HEK293 (cell line): ENCODE data around the gene POLR2L.
A peak's percentile ranks its signal among the peaks of the same experiment; 100 is the strongest.

Experiments
- CTCF ChIA-PET: fragments of 350-600 bp; formaldehyde crosslinking; extraction: SDS; loops from one replicate; lab custom pipeline; 2021; ENCODE audit warnings: antibody characterized with exemption; lab: Yijun Ruan, JAX
- POLR2A ChIA-PET: fragments of 300-600 bp; formaldehyde crosslinking; extraction: SDS; loops from one replicate; lab custom pipeline; 2020; ENCODE audit warnings: antibody characterized with exemption, inconsistent platforms; lab: Yijun Ruan, JAX
- H3K27ac ChIP-seq: fragments of 200-500 bp; sonication (Bioruptor generic); 2 replicates; pipeline ENCODE4 v1.5.1; 2014; ENCODE audit warnings: low read depth, low read length, control low read depth, inconsistent platforms; ENCODE audit errors: extremely low read depth
- H3K36me3 ChIP-seq, 2 experiments: fragments of 200-500 bp in 1 of 2; sonication (Bioruptor generic) in 1 of 2; 1 replicate in 1 of 2; 2 replicates in 1 of 2; pipeline ENCODE4 v1.5.1; 2014 to 2017; ENCODE audit warnings: inconsistent platforms in 2 of 2, low read length in 2 of 2; ENCODE audit not compliant: control insufficient read depth in 2 of 2, insufficient read depth in 1 of 2
- H3K4me1 ChIP-seq: fragments of 200-500 bp; sonication (Bioruptor generic); 2 replicates; pipeline ENCODE4 v1.5.1; 2014; ENCODE audit warnings: mild to moderate bottlenecking, low read length, inconsistent platforms; ENCODE audit not compliant: control insufficient read depth, insufficient read depth
- H3K4me3 ChIP-seq: 2 replicates; pipeline ENCODE4 v1.5.1; 2011; ENCODE audit warnings: low read depth, mild to moderate bottlenecking, control low read depth, low read length, moderate library complexity
- H3K9me3 ChIP-seq: fragments of 200-500 bp; sonication (Bioruptor generic); 2 replicates; pipeline ENCODE4 v1.5.1; 2014; ENCODE audit warnings: low read depth, low read length, inconsistent platforms; ENCODE audit not compliant: control insufficient read depth, insufficient read depth
- BCL11A ChIP-seq: fragments of 450-650 bp; formaldehyde crosslinking; IDR thresholded peaks from 2 replicates; pipeline ENCODE4 v1.5.1; 2016; ENCODE audit warnings: low read depth, missing biosample characterization, missing genetic modification characterization
- BCL11B ChIP-seq: fragments of 450-650 bp; formaldehyde crosslinking; IDR thresholded peaks from 2 replicates; pipeline ENCODE4 v1.5.1; 2016; ENCODE audit warnings: low read depth, missing biosample characterization, missing genetic modification characterization
- FEZF1 ChIP-seq: fragments of 450-650 bp; formaldehyde crosslinking; IDR thresholded peaks from 2 replicates; pipeline ENCODE4 v1.5.1; 2016; ENCODE audit warnings: missing biosample characterization, missing genetic modification characterization
- HOXD13 ChIP-seq: sonication (generic); formaldehyde crosslinking; IDR thresholded peaks from 2 replicates; pipeline ENCODE4 v1.8.0; 2022; ENCODE audit warnings: missing genetic modification reagents, borderline replicate concordance
- IKZF3 ChIP-seq: fragments of 450-650 bp; IDR thresholded peaks from 2 replicates; pipeline ENCODE4 v1.5.0; 2018; ENCODE audit warnings: missing biosample characterization, mild to moderate bottlenecking, missing genetic modification characterization, moderate library complexity
- OSR2 ChIP-seq: fragments of 450-650 bp; formaldehyde crosslinking; IDR thresholded peaks from 2 replicates; pipeline ENCODE4 v1.5.1; 2016; ENCODE audit warnings: missing biosample characterization, missing genetic modification characterization
- SP2 ChIP-seq: fragments of 450-650 bp; formaldehyde crosslinking; IDR thresholded peaks from 2 replicates; pipeline ENCODE4 v1.5.1; 2016; ENCODE audit warnings: missing biosample characterization, missing genetic modification characterization
- SP7 ChIP-seq: fragments of 450-650 bp; formaldehyde crosslinking; IDR thresholded peaks from 2 replicates; pipeline ENCODE4 v1.5.1; 2016; ENCODE audit warnings: missing biosample characterization, missing genetic modification characterization
- TCF7L2 ChIP-seq: IDR thresholded peaks from 2 replicates; pipeline ENCODE4 v1.6.1; 2011; ENCODE audit warnings: low read depth, mild to moderate bottlenecking, inconsistent platforms, low read length, moderate library complexity, borderline replicate concordance
- ZBTB20 ChIP-seq: fragments of 450-650 bp; formaldehyde crosslinking; IDR thresholded peaks from 2 replicates; pipeline ENCODE4 v1.5.1; 2016; ENCODE audit warnings: missing biosample characterization, missing genetic modification characterization
- ZBTB7A ChIP-seq: fragments of 450-650 bp; formaldehyde crosslinking; IDR thresholded peaks from 2 replicates; pipeline ENCODE4 v1.5.1; 2016; ENCODE audit warnings: low read depth, missing biosample characterization, missing genetic modification characterization
- ZNF132 ChIP-seq: fragments of 450-650 bp; formaldehyde crosslinking; IDR thresholded peaks from 2 replicates; pipeline ENCODE4 v1.5.1; 2017; ENCODE audit warnings: missing biosample characterization, missing genetic modification characterization, borderline replicate concordance
- ZNF18 ChIP-seq: fragments of 450-650 bp; formaldehyde crosslinking; IDR thresholded peaks from 2 replicates; pipeline ENCODE4 v1.5.1; 2016; ENCODE audit warnings: missing biosample characterization, missing genetic modification characterization
- ZNF184 ChIP-seq: fragments of 450-650 bp; IDR thresholded peaks from 2 replicates; pipeline ENCODE4 v1.5.1; 2018; ENCODE audit warnings: missing biosample characterization, mild to moderate bottlenecking, missing genetic modification characterization
- ZNF394 ChIP-seq: fragments of 450-650 bp; formaldehyde crosslinking; IDR thresholded peaks from 2 replicates; pipeline ENCODE4 v1.5.1; 2016; ENCODE audit warnings: missing biosample characterization, missing genetic modification characterization, mild to moderate bottlenecking, moderate library complexity, borderline replicate concordance
- ZNF518A ChIP-seq: fragments of 450-650 bp; formaldehyde crosslinking; conservative IDR thresholded peaks from 2 replicates; pipeline ENCODE4 v1.5.1; 2016; ENCODE audit warnings: low read depth, missing biosample characterization, missing genetic modification characterization
- ZNF660 ChIP-seq: fragments of 450-650 bp; IDR thresholded peaks from 2 replicates; pipeline ENCODE4 v1.5.1; 2018; ENCODE audit warnings: missing biosample characterization, mild to moderate bottlenecking, missing genetic modification characterization
- ZNF670 ChIP-seq: fragments of 450-650 bp; formaldehyde crosslinking; IDR thresholded peaks from 2 replicates; pipeline ENCODE4 v1.5.1; 2016; ENCODE audit warnings: missing biosample characterization, missing genetic modification characterization, low read depth
- ZNF692 ChIP-seq: fragments of 450-650 bp; formaldehyde crosslinking; IDR thresholded peaks from 2 replicates; pipeline ENCODE4 v1.5.1; 2016; ENCODE audit warnings: missing biosample characterization, missing genetic modification characterization
- ZNF76 ChIP-seq: fragments of 450-650 bp; formaldehyde crosslinking; IDR thresholded peaks from 2 replicates; pipeline ENCODE4; 2016; ENCODE audit warnings: low read depth, missing biosample characterization, missing genetic modification characterization, borderline replicate concordance
- ZNF768 ChIP-seq: fragments of 450-650 bp; formaldehyde crosslinking; IDR thresholded peaks from 2 replicates; pipeline ENCODE4 v1.5.1; 2018; ENCODE audit warnings: missing biosample characterization, mild to moderate bottlenecking, missing genetic modification characterization
- ZNF792 ChIP-seq: fragments of 450-650 bp; formaldehyde crosslinking; IDR thresholded peaks from 2 replicates; pipeline ENCODE4 v1.5.1; 2016; ENCODE audit warnings: missing biosample characterization, missing genetic modification characterization
- TF ChIP-seq, protein P1 (sequence below): fragments of 450-650 bp; formaldehyde crosslinking; IDR thresholded peaks from 2 replicates; pipeline ENCODE4 v1.5.1; 2017; ENCODE audit warnings: missing biosample characterization, missing genetic modification characterization

Gene POLR2L

DNA sequence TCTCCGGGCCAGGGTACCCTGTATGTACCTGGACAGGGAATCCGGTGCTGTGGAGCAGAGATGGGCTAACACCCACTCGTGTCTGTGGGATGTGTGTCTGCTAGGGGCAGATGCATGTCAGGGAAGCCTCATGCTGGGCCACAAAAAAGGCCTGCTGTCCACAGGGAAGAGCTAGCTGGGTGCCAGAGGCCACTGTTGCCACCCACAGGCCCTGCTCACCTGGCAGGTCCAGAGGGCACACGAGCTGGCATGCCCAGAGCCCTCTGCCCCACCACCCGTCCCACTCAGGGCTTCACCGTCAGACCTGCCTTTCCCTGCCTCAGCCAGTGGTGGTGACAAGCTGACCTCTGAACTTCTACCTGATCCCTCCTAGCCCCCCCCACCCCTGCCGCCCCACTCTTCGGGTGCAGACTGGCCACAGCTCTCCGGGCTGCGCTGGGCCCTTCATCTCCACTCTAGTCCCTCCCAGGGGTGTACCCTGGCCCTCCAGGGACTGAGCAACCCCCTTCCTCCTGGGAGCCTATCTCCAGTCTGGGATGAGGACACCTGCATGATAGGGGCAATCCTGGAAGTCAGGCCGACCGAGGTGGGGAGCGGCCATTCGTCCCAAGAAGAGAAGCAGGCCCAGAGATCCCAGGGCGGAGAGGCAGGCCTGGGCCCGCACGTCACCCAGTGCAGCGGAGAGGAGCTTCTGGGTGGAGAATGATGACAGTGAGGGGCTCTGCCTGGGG lies 45.6 kb downstream of the POLR2L start (continued):
- TF ChIP-seq SP7 (tag by site-specific recombination) = peak; percentile 12; the same call in 1 of the 2 replicates
- no peak for TF ChIP-seq BCL11A
- peak; percentile 81 for TF ChIP-seq ZBTB20 (tag by site-specific recombination)
- TF ChIP-seq TCF7L2 = no peak
- TF ChIP-seq SP2 (tag by site-specific recombination) = no peak
- TF ChIP-seq ZNF76 (tag by site-specific recombination) = peak; percentile 32; the same call in 1 of the 2 replicates
- TF ChIP-seq ZNF768 (tag by site-specific recombination) = no peak
- peak; percentile 10; the same call in 1 of the 2 replicates for TF ChIP-seq ZNF394 (tag by site-specific recombination)
- 0 out of 2 replicates have a peak, but pooled peaks have one; percentile 10 for TF ChIP-seq ZNF692 (tag by site-specific recombination)
- TF ChIP-seq BCL11B = no peak
- TF ChIP-seq ZNF660 (tag by site-specific recombination) = 0 out of 2 replicates have a peak, but pooled peaks have one; percentile 34
- no peak for TF ChIP-seq ZNF518A (tag by site-specific recombination)
- TF ChIP-seq FEZF1 = peak; percentile 8; the same call in 1 of the 2 replicates
- TF ChIP-seq IKZF3 (tag by site-specific recombination) = 0 out of 2 replicates have a peak, but pooled peaks have one; percentile 24

DNA sequence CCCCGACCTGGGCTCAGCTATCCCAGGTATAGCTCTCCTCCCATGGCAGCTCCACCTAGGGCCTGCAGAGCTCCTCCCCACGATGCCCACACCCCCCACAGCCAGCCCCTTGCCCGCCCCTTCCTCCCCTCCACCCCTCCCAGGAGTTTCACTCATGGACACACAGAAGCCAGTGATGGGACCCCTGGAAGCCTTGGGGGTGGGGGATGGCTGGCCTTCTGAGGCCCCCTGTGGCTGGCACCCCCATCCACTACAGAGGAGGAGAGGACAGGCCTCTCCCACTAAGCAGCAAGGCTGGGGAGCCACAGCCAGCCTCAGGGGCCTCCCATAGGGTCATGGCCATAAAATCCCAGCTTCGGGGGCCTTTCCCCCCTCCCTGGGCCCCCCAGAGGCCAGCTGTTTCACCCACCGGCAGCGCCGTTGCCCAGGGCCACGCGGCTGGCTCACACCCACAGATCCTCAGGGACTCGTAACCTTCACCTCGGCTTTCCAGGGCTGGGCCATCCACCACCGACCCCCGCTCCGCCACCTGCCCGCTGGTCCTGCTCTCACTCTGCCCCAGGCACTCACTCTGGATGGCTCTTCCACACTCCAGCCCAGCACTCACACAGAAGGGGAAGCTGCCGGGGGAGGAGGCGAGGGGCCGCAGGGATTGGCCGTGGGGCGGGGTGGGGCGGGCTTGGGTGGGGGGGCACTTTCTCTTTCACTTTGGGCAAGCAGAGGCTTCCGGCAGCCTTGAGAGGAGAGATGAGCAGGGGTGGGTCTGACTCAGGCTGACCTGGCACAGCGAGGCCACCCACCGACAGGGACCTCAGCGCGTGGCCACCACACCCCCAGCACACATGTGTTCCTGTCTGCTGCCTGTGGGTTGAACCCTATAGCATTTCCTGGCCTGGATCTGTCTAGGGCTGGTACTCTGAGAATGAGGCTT lies 46.4 kb downstream of the POLR2L start:
- POLR2A ChIA-PET = interaction anchor here (0.5 to 1.8 kb wide), 11 partner anchors 14 to 260 kb away, joined by 3 to 10 read pairs (median 4); partner anchors contain the start of genes HRAS, PNPLA2, RPLP2 and TSPAN4
- H3K4me1 ChIP-seq = peaks cover 6% of the 10 kb centered on the region
- H3K9me3 ChIP-seq = no peaks in the 10 kb centered on the region
- peak overlapping the region; percentile 8 for H3K4me3 ChIP-seq
- CTCF ChIA-PET = interaction anchor here (0.6 to 0.9 kb wide), 3 partner anchors 12 to 68 kb away, joined by 3 to 4 read pairs (median 3); no protein-coding TSS in a partner anchor
- peaks cover 0 to 54% of the 10 kb centered on the region in 2 experiments; a peak in 1 of 3 replicates for H3K36me3 ChIP-seq
- peak overlapping the region; percentile 31; the same call in 1 of the 2 replicates for H3K27ac ChIP-seq
- TF ChIP-seq HOXD13 (CRISPR knock-in tag) = no peak
- no peak for TF ChIP-seq ZNF792 (tag by site-specific recombination)
- TF ChIP-seq ZNF184 (tag by site-specific recombination) = no peak
- TF ChIP-seq OSR2 (tag by site-specific recombination) = peak; percentile 24; the same call in 1 of the 2 replicates
- no peak for TF ChIP-seq ZNF132 (tag by site-specific recombination)
- 0 out of 2 replicates have a peak, but pooled peaks have one; percentile 53 for TF ChIP-seq ZBTB7A
- TF ChIP-seq ZNF18 (tag by site-specific recombination) = peak; percentile 28; the same call in 1 of the 2 replicates
- TF ChIP-seq ZNF670 (tag by site-specific recombination) = no peak
- TF ChIP-seq, protein P1, sequence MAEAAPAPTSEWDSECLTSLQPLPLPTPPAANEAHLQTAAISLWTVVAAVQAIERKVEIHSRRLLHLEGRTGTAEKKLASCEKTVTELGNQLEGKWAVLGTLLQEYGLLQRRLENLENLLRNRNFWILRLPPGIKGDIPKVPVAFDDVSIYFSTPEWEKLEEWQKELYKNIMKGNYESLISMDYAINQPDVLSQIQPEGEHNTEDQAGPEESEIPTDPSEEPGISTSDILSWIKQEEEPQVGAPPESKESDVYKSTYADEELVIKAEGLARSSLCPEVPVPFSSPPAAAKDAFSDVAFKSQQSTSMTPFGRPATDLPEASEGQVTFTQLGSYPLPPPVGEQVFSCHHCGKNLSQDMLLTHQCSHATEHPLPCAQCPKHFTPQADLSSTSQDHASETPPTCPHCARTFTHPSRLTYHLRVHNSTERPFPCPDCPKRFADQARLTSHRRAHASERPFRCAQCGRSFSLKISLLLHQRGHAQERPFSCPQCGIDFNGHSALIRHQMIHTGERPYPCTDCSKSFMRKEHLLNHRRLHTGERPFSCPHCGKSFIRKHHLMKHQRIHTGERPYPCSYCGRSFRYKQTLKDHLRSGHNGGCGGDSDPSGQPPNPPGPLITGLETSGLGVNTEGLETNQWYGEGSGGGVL (tag by site-specific recombination) = peak; percentile 62; the same call in 1 of the 2 replicates
- TF ChIP-seq SP2 (tag by site-specific recombination) = peak; percentile 23; the same call in 1 of the 2 replicates
